K562 (cell line): Measurements from ENCODE around the gene CSPG5. TPM values are rescaled to one million over a fixed set of nuclear protein-coding genes. Genes with fewer than 3 reads are reported as not detected.

Source experiments
- CREB1 ChIP-seq, 2 experiments: sonication (generic) in 1 of 2; formaldehyde crosslinking in 1 of 2; IDR thresholded peaks; 2 replicates each; pipeline versions ENCODE4 v1.6.1 to v1.8.0; 2012 to 2022; ENCODE audit warnings: inconsistent platforms in 1 of 2, mild to moderate bottlenecking in 1 of 2, missing genetic modification reagents in 1 of 2, moderate library complexity in 1 of 2
- polyA plus RNA-seq, 8 experiments: library from polyadenylated mRNA; depleted of rRNA in 4 of 8; stranded (reverse) in 5 of 8; unstranded in 3 of 8; fragments of >200 nt; fragmentation: Nextera tagmentation in 2 of 8; fragmentation: Illumina TruSeq in 1 of 8; extraction: Ambion mirVana in 2 of 8; extraction: Trizol in 1 of 8; gene quantifications; 2 replicates each; pipeline versions ENCODE4 v1.2.1 to v1.2.3, GENCODE V29; 2011 to 2014; ENCODE audit warnings: inconsistent platforms in 1 of 8, missing spikeins in 1 of 8
- total RNA-seq, 7 experiments: library from RNA; depleted of rRNA in 6 of 7; stranded (reverse); fragments of >200 nt in 6 of 7; fragmentation: Illumina TruSeq in 2 of 7; extraction: Trizol in 2 of 7; gene quantifications; 2 replicates each; pipeline versions ENCODE4 v1.2.1 to v1.2.3, GENCODE V29; 2011 to 2021; ENCODE audit warnings: low replicate concordance in 1 of 7
- TF ChIP-seq, protein P1 (sequence below): fragments of 450-650 bp; IDR thresholded peaks from 2 replicates; pipeline ENCODE4 v1.6.1; 2017; ENCODE audit warnings: antibody characterized with exemption, mild to moderate bottlenecking
- TF ChIP-seq, protein P2 (sequence below): fragments of 450-650 bp; IDR thresholded peaks from 2 replicates; pipeline ENCODE4 v1.6.1; 2016
- TF ChIP-seq, protein P3 (sequence below), 2 experiments: IDR thresholded peaks in 1 of 2; conservative IDR thresholded peaks in 1 of 2; 2 replicates each; pipeline ENCODE4 v1.6.1; 2016; ENCODE audit warnings: low read depth in 2 of 2, mild to moderate bottlenecking in 1 of 2, missing compliant biosample characterization in 1 of 2, missing genetic modification characterization in 1 of 2, moderate library complexity in 1 of 2
- TF ChIP-seq, protein P4 (sequence below): fragments of 450-650 bp; IDR thresholded peaks from 2 replicates; pipeline ENCODE4 v1.6.1; 2016; ENCODE audit warnings: mild to moderate bottlenecking, moderate library complexity

The CSPG5 gene
- total and polyA plus RNA-seq, 9 of the 15 experiments (the other 6 are each of a cell fraction or from before 2014, with no cell fraction given): 0.06 to 3.3 (median 2.4) TPM

DNA sequence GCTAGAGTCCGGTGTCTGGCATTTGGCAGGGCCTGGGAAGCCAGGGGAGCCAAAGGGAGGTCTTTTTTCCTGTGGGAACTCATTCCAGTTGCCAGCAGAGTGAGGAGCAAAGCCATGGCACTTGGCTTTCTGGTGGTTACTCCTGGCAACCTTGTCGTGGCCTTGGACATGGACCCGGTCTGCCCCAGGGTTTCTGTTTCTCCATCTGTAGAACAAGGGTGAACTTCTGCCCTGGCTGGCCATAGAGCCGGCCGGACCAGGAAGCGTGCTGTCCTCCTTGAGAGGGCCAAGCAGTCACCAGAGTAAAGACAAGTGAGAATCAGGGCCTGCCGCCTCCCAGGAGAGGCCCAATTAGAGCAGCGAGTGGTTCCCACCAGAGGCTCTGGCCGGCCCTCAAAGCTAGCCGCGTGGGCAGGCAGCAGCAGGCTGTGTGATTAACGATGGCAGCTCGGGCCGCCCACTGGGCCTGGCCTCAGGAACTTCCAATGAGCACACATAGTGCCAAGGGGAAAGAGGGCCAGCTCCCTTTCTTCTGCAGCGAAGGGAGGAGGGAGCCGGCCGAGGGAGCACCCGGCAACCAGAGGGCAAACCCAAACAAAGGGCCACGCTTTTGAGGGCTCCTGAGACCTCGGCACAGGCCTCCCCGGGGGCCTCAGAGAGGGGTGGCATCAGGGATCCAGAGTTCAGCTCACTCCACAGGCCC lies 36.0 kb downstream of the CSPG5 start (continued):
- TF ChIP-seq, protein P1, sequence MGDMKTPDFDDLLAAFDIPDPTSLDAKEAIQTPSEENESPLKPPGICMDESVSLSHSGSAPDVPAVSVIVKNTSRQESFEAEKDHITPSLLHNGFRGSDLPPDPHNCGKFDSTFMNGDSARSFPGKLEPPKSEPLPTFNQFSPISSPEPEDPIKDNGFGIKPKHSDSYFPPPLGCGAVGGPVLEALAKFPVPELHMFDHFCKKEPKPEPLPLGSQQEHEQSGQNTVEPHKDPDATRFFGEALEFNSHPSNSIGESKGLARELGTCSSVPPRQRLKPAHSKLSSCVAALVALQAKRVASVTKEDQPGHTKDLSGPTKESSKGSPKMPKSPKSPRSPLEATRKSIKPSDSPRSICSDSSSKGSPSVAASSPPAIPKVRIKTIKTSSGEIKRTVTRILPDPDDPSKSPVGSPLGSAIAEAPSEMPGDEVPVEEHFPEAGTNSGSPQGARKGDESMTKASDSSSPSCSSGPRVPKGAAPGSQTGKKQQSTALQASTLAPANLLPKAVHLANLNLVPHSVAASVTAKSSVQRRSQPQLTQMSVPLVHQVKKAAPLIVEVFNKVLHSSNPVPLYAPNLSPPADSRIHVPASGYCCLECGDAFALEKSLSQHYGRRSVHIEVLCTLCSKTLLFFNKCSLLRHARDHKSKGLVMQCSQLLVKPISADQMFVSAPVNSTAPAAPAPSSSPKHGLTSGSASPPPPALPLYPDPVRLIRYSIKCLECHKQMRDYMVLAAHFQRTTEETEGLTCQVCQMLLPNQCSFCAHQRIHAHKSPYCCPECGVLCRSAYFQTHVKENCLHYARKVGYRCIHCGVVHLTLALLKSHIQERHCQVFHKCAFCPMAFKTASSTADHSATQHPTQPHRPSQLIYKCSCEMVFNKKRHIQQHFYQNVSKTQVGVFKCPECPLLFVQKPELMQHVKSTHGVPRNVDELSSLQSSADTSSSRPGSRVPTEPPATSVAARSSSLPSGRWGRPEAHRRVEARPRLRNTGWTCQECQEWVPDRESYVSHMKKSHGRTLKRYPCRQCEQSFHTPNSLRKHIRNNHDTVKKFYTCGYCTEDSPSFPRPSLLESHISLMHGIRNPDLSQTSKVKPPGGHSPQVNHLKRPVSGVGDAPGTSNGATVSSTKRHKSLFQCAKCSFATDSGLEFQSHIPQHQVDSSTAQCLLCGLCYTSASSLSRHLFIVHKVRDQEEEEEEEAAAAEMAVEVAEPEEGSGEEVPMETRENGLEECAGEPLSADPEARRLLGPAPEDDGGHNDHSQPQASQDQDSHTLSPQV: peak; percentile 44; the same call in 1 of the 2 replicates
- TF ChIP-seq, protein P2, sequence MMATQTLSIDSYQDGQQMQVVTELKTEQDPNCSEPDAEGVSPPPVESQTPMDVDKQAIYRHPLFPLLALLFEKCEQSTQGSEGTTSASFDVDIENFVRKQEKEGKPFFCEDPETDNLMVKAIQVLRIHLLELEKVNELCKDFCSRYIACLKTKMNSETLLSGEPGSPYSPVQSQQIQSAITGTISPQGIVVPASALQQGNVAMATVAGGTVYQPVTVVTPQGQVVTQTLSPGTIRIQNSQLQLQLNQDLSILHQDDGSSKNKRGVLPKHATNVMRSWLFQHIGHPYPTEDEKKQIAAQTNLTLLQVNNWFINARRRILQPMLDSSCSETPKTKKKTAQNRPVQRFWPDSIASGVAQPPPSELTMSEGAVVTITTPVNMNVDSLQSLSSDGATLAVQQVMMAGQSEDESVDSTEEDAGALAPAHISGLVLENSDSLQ: peak; percentile 50; the same call in 1 of the 2 replicates
- TF ChIP-seq, protein P3, sequence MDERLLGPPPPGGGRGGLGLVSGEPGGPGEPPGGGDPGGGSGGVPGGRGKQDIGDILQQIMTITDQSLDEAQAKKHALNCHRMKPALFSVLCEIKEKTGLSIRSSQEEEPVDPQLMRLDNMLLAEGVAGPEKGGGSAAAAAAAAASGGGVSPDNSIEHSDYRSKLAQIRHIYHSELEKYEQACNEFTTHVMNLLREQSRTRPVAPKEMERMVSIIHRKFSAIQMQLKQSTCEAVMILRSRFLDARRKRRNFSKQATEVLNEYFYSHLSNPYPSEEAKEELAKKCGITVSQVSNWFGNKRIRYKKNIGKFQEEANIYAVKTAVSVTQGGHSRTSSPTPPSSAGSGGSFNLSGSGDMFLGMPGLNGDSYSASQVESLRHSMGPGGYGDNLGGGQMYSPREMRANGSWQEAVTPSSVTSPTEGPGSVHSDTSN (CRISPR knock-in tag; IDR thresholded peaks at IDR 0.05; ENCODE audit: low read depth): no peak
- TF ChIP-seq, protein P3 (tag; conservative IDR thresholded peaks at IDR 0.05; ENCODE audit: low read depth): peak; percentile 60
- TF ChIP-seq, protein P4, sequence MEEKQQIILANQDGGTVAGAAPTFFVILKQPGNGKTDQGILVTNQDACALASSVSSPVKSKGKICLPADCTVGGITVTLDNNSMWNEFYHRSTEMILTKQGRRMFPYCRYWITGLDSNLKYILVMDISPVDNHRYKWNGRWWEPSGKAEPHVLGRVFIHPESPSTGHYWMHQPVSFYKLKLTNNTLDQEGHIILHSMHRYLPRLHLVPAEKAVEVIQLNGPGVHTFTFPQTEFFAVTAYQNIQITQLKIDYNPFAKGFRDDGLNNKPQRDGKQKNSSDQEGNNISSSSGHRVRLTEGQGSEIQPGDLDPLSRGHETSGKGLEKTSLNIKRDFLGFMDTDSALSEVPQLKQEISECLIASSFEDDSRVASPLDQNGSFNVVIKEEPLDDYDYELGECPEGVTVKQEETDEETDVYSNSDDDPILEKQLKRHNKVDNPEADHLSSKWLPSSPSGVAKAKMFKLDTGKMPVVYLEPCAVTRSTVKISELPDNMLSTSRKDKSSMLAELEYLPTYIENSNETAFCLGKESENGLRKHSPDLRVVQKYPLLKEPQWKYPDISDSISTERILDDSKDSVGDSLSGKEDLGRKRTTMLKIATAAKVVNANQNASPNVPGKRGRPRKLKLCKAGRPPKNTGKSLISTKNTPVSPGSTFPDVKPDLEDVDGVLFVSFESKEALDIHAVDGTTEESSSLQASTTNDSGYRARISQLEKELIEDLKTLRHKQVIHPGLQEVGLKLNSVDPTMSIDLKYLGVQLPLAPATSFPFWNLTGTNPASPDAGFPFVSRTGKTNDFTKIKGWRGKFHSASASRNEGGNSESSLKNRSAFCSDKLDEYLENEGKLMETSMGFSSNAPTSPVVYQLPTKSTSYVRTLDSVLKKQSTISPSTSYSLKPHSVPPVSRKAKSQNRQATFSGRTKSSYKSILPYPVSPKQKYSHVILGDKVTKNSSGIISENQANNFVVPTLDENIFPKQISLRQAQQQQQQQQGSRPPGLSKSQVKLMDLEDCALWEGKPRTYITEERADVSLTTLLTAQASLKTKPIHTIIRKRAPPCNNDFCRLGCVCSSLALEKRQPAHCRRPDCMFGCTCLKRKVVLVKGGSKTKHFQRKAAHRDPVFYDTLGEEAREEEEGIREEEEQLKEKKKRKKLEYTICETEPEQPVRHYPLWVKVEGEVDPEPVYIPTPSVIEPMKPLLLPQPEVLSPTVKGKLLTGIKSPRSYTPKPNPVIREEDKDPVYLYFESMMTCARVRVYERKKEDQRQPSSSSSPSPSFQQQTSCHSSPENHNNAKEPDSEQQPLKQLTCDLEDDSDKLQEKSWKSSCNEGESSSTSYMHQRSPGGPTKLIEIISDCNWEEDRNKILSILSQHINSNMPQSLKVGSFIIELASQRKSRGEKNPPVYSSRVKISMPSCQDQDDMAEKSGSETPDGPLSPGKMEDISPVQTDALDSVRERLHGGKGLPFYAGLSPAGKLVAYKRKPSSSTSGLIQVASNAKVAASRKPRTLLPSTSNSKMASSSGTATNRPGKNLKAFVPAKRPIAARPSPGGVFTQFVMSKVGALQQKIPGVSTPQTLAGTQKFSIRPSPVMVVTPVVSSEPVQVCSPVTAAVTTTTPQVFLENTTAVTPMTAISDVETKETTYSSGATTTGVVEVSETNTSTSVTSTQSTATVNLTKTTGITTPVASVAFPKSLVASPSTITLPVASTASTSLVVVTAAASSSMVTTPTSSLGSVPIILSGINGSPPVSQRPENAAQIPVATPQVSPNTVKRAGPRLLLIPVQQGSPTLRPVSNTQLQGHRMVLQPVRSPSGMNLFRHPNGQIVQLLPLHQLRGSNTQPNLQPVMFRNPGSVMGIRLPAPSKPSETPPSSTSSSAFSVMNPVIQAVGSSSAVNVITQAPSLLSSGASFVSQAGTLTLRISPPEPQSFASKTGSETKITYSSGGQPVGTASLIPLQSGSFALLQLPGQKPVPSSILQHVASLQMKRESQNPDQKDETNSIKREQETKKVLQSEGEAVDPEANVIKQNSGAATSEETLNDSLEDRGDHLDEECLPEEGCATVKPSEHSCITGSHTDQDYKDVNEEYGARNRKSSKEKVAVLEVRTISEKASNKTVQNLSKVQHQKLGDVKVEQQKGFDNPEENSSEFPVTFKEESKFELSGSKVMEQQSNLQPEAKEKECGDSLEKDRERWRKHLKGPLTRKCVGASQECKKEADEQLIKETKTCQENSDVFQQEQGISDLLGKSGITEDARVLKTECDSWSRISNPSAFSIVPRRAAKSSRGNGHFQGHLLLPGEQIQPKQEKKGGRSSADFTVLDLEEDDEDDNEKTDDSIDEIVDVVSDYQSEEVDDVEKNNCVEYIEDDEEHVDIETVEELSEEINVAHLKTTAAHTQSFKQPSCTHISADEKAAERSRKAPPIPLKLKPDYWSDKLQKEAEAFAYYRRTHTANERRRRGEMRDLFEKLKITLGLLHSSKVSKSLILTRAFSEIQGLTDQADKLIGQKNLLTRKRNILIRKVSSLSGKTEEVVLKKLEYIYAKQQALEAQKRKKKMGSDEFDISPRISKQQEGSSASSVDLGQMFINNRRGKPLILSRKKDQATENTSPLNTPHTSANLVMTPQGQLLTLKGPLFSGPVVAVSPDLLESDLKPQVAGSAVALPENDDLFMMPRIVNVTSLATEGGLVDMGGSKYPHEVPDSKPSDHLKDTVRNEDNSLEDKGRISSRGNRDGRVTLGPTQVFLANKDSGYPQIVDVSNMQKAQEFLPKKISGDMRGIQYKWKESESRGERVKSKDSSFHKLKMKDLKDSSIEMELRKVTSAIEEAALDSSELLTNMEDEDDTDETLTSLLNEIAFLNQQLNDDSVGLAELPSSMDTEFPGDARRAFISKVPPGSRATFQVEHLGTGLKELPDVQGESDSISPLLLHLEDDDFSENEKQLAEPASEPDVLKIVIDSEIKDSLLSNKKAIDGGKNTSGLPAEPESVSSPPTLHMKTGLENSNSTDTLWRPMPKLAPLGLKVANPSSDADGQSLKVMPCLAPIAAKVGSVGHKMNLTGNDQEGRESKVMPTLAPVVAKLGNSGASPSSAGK: peak; percentile 70
- TF ChIP-seq CREB1 (IDR thresholded peaks at IDR 0.05) (no peak), CREB1 (CRISPR knock-in tag; IDR thresholded peaks at IDR 0.05) (no peak)
